Measurements from ENCODE around the gene FGF19.

DNA sequence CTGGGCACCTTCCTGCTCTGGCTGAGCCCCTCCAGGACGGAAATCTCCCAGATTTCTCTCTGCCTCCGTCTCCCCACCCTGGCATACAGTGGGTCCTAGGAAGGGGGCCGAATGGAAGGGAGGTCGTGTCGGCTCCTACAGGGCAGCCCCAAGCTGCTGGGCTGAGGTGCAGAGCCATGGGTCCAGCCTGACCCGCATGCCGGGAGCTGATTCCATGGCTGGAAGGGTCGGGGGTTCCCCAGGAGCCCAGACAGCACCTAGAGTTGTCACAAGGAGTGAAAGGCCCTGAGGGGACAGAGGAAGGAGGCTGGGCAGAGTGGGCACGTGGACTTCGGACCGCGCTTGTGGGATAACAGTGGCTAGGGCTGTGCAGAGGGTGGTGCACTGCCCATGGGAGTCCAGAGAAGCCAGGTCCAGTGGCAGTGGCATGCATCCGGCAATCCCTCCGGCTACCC is 46.3 kb downstream of the FGF19 start:
- TF ChIP-seq CTCF (IDR thresholded peaks at IDR 0.05; ENCODE audit: poor library complexity, severe bottlenecking) (no peak), EZH2 (IDR thresholded peaks at IDR 0.05; ENCODE audit: borderline replicate concordance, insufficient read depth, low read length, poor library complexity, severe bottlenecking) (no peak), SMC3 (conservative IDR thresholded peaks at IDR 0.05; ENCODE audit: poor library complexity) (no peak)
